Astrocyte (in vitro differentiated cells and primary cell): ENCODE results near the gene LIN37. TPM values are rescaled to one million over a fixed set of nuclear protein-coding genes. Genes with fewer than 3 reads are reported as not detected.

ENCODE experiments used
- DNase-seq: peaks from one replicate; pipeline ENCODE4 v3.0.0-alpha.2; 2010; ENCODE audit warnings: low read depth
- FAIRE-seq: peaks from 2 replicates; lab custom pipeline; 2011; peaks lifted over from hg19 to GRCh38; lab: Jason Lieb, UNC
- H2AFZ ChIP-seq: 2 replicates; pipeline ENCODE4 v1.6.0; 2012; ENCODE audit warnings: low read depth, low read length, inconsistent platforms
- H3K27ac ChIP-seq: 2 replicates; pipeline ENCODE4 v1.5.1; 2011; ENCODE audit warnings: low read depth, low read length, inconsistent platforms
- H3K27me3 ChIP-seq: 2 replicates; pipeline ENCODE4 v1.6.0; 2011; ENCODE audit warnings: low read length, inconsistent platforms; ENCODE audit not compliant: insufficient read depth
- H3K36me3 ChIP-seq: 2 replicates; pipeline ENCODE4 v1.5.1; 2011; ENCODE audit warnings: low read length, inconsistent platforms; ENCODE audit not compliant: insufficient read depth
- H3K4me1 ChIP-seq: 2 replicates; pipeline ENCODE4 v1.5.1; 2011; ENCODE audit warnings: low read length, inconsistent platforms; ENCODE audit not compliant: insufficient read depth
- H3K4me2 ChIP-seq: 2 replicates; pipeline ENCODE4 v1.6.0; 2012; ENCODE audit warnings: low read length, inconsistent platforms
- H3K4me3 ChIP-seq: 2 replicates; pipeline ENCODE4 v1.5.1; 2011; ENCODE audit warnings: low read depth, mild to moderate bottlenecking, low read length, inconsistent platforms; ENCODE audit not compliant: insufficient read depth
- H3K79me2 ChIP-seq: 2 replicates; pipeline ENCODE4 v1.6.0; 2012; ENCODE audit warnings: mild to moderate bottlenecking, low read length, inconsistent platforms; ENCODE audit not compliant: insufficient read depth
- H3K9ac ChIP-seq: 2 replicates; pipeline ENCODE4 v1.6.0; 2012; ENCODE audit warnings: mild to moderate bottlenecking, low read length, inconsistent platforms
- H3K9me3 ChIP-seq: 2 replicates; pipeline ENCODE4 v1.5.1; 2012; ENCODE audit warnings: low read depth, mild to moderate bottlenecking, low read length, inconsistent platforms; ENCODE audit not compliant: insufficient read depth
- H4K20me1 ChIP-seq: 2 replicates; pipeline ENCODE4 v1.6.0; 2012; ENCODE audit warnings: low read length, inconsistent platforms; ENCODE audit not compliant: insufficient read depth
- H3K27ac Mint-ChIP-seq: one replicate; pipeline ENCODE4 v1.8.0; 2021; ENCODE audit warnings: mild to moderate bottlenecking, mixed read lengths; ENCODE audit not compliant: unreplicated experiment
- H3K27me3 Mint-ChIP-seq: one replicate; pipeline ENCODE4 v1.8.0; 2021; ENCODE audit warnings: low read depth, mixed read lengths; ENCODE audit not compliant: unreplicated experiment
- H3K36me3 Mint-ChIP-seq: one replicate; pipeline ENCODE4 v1.8.0; 2021; ENCODE audit warnings: low read depth, mixed read lengths; ENCODE audit not compliant: unreplicated experiment
- H3K4me1 Mint-ChIP-seq: one replicate; pipeline ENCODE4 v1.8.0; 2021; ENCODE audit warnings: low read depth, mixed read lengths; ENCODE audit not compliant: unreplicated experiment
- H3K4me3 Mint-ChIP-seq: one replicate; pipeline ENCODE4 v1.8.0; 2021; ENCODE audit warnings: mild to moderate bottlenecking, moderate library complexity, mixed read lengths; ENCODE audit not compliant: unreplicated experiment
- H3K9me3 Mint-ChIP-seq: one replicate; pipeline ENCODE4 v1.8.0; 2021; ENCODE audit warnings: mild to moderate bottlenecking, mixed read lengths; ENCODE audit not compliant: unreplicated experiment
- CTCF ChIP-seq: IDR thresholded peaks from 2 replicates; pipeline ENCODE4 v1.5.1; 2011; ENCODE audit warnings: low read depth, mild to moderate bottlenecking, inconsistent platforms, low read length, moderate library complexity; ENCODE audit not compliant: insufficient read depth
- EZH2 ChIP-seq: IDR thresholded peaks from 2 replicates; pipeline ENCODE4 v1.6.1; 2012; ENCODE audit warnings: mild to moderate bottlenecking, low read length, inconsistent platforms; ENCODE audit not compliant: insufficient read depth
- total RNA-seq: library from RNA; stranded (reverse); gene quantifications from 2 replicates; pipeline ENCODE4 v1.2.1, GENCODE V29; 2021

LIN37 gene
- total RNA-seq, 1 donor from 2014 or later, result 15.6 TPM

GRCh38 chr19:35764432-35765315, 16.3 kb downstream of the LIN37 start:
- no peak overlapping the region for H3K4me3 Mint-ChIP-seq

GRCh38 chr19:35766571-35767104, 18.3 kb downstream of the LIN37 start:
- no peak overlapping the region for H3K4me3 Mint-ChIP-seq

More at GRCh38 chr19:35764432-35765315, 16.3 kb downstream of the LIN37 start:
- no peaks in the 10 kb centered on the region for H3K27me3 Mint-ChIP-seq
- H3K4me3 ChIP-seq, result no peak overlapping the region
- H3K79me2 ChIP-seq, result peaks cover 11% of the 10 kb centered on the region
- H3K36me3 ChIP-seq, result peaks cover 7% of the 10 kb centered on the region
- no peak overlapping the region for H3K9ac ChIP-seq
- no peaks in the 10 kb centered on the region for H3K4me1 Mint-ChIP-seq
- H3K36me3 Mint-ChIP-seq, result peaks cover 11% of the 10 kb centered on the region
- H3K27me3 ChIP-seq, result no peaks in the 10 kb centered on the region
- no peak overlapping the region for H3K27ac Mint-ChIP-seq
- no peak overlapping the region for H3K4me2 ChIP-seq
- DNase-seq, result no peak
- H2AFZ ChIP-seq, result no peak overlapping the region
- no peaks in the 10 kb centered on the region for H3K9me3 ChIP-seq
- H3K4me1 ChIP-seq, result no peaks in the 10 kb centered on the region
- TF ChIP-seq EZH2 (no peak), CTCF (no peak)
- H3K9me3 Mint-ChIP-seq, result no peaks in the 10 kb centered on the region
- H4K20me1 ChIP-seq, result peaks cover 3% of the 10 kb centered on the region
- no peak for FAIRE-seq
- no peak overlapping the region for H3K27ac ChIP-seq

More at GRCh38 chr19:35766571-35767104, 18.3 kb downstream of the LIN37 start:
- H3K9me3 ChIP-seq, result no peaks in the 10 kb centered on the region
- H3K36me3 ChIP-seq, result peaks cover 7% of the 10 kb centered on the region
- no peak overlapping the region for H2AFZ ChIP-seq
- no peak overlapping the region for H3K4me2 ChIP-seq
- no peaks in the 10 kb centered on the region for H3K4me1 ChIP-seq
- Mint-ChIP-seq H3K9me3 (no peaks in the 10 kb centered on the region), H3K4me1 (no peaks in the 10 kb centered on the region), H3K36me3 (peaks cover 11% of the 10 kb centered on the region), H3K27ac (no peak overlapping the region), H3K27me3 (no peaks in the 10 kb centered on the region)
- H3K27ac ChIP-seq, result no peak overlapping the region
- no peaks in the 10 kb centered on the region for H4K20me1 ChIP-seq
- DNase-seq (no peak), FAIRE-seq (no peak)
- no peaks in the 10 kb centered on the region for H3K27me3 ChIP-seq
- TF ChIP-seq CTCF (no peak), EZH2 (no peak)
- no peak overlapping the region for H3K9ac ChIP-seq
- no peak overlapping the region for H3K4me3 ChIP-seq
- no peaks in the 10 kb centered on the region for H3K79me2 ChIP-seq
